Suppressor macrophage treated with lipopolysaccharide for 4 hours (primary cell): ENCODE data around the gene OPHN1.
"Not testable (repeated sequence)": the region's sequence is repeated elsewhere in the genome, so short reads cannot be mapped to it uniquely, and the experiment has no call there.

Experiments
- DNase-seq: peaks from one replicate; pipeline ENCODE4 v3.0.0-alpha.2; 2020

Gene OPHN1

GRCh38 chrX:68132749-68133148 is 300.5 kb downstream of the OPHN1 start:
- no peak for DNase-seq

GRCh38 chrX:68121835-68122234 is 311.5 kb downstream of the OPHN1 start:
- no peak for DNase-seq

- no peak for DNase-seq
Observed at GRCh38 chrX:68121371-68121770, 311.9 kb downstream of the OPHN1 start.

- DNase-seq = no peak
Observed at GRCh38 chrX:68115371-68115770, 317.9 kb downstream of the OPHN1 start.

- DNase-seq = peak; percentile 18
Observed at GRCh38 chrX:68114573-68115129, 318.6 kb downstream of the OPHN1 start.

GRCh38 chrX:68113837-68114572 is 319.3 kb downstream of the OPHN1 start:
- DNase-seq = no peak

GRCh38 chrX:68112321-68112720 is 321.0 kb downstream of the OPHN1 start:
- no peak for DNase-seq

GRCh38 chrX:68109162-68109561 is 324.1 kb downstream of the OPHN1 start:
- no peak for DNase-seq

- DNase-seq = no peak
Observed at GRCh38 chrX:68098431-68098830, 334.9 kb downstream of the OPHN1 start.

- DNase-seq = no peak
Observed at GRCh38 chrX:68090266-68090665, 343.0 kb downstream of the OPHN1 start.

- no peak for DNase-seq
Observed at GRCh38 chrX:68087526-68087925, 345.8 kb downstream of the OPHN1 start.

- no peak for DNase-seq
Observed at GRCh38 chrX:68086709-68087108, 346.6 kb downstream of the OPHN1 start.

- DNase-seq = peak; percentile 28
Observed at GRCh38 chrX:68084765-68085164, 348.5 kb downstream of the OPHN1 start.

GRCh38 chrX:68083510-68083909 is 349.8 kb downstream of the OPHN1 start:
- DNase-seq = no peak

GRCh38 chrX:68079961-68080360 is 353.3 kb downstream of the OPHN1 start:
- no peak for DNase-seq

GRCh38 chrX:68078801-68079200 is 354.5 kb downstream of the OPHN1 start:
- DNase-seq = not testable (repeated sequence)

- no peak for DNase-seq
Observed at GRCh38 chrX:68077378-68077777, 355.9 kb downstream of the OPHN1 start.

GRCh38 chrX:68072041-68072440 is 361.3 kb downstream of the OPHN1 start:
- no peak for DNase-seq

- not testable (repeated sequence) for DNase-seq
Observed at GRCh38 chrX:68070119-68070518, 363.2 kb downstream of the OPHN1 start.

- no peak for DNase-seq
Observed at GRCh38 chrX:68061206-68061535, 372.1 kb downstream of the OPHN1 start.

- no peak for DNase-seq
Observed at GRCh38 chrX:68060506-68061205, 372.6 kb downstream of the OPHN1 start.

- DNase-seq = no peak
Observed at GRCh38 chrX:68059469-68059868, 373.8 kb downstream of the OPHN1 start.

- no peak for DNase-seq
Observed at GRCh38 chrX:68049466-68049865, 383.8 kb downstream of the OPHN1 start.

- no peak for DNase-seq
Observed at GRCh38 chrX:68048774-68049173, 384.5 kb downstream of the OPHN1 start.
